Amygdala (tissue), 56 donors: Measurements from ENCODE around the gene ZFAND3.
A peak's percentile ranks its signal among the peaks of the same experiment; 100 is the strongest.
"Not testable (repeated sequence)": the region's sequence is repeated elsewhere in the genome, so short reads cannot be mapped to it uniquely, and the experiment has no call there.

Source experiments
- DNase-seq, 56 donors: peaks; one replicate each; lab custom pipeline; 2025; lab: John Stamatoyannopoulos, UW

The ZFAND3 gene

DNA sequence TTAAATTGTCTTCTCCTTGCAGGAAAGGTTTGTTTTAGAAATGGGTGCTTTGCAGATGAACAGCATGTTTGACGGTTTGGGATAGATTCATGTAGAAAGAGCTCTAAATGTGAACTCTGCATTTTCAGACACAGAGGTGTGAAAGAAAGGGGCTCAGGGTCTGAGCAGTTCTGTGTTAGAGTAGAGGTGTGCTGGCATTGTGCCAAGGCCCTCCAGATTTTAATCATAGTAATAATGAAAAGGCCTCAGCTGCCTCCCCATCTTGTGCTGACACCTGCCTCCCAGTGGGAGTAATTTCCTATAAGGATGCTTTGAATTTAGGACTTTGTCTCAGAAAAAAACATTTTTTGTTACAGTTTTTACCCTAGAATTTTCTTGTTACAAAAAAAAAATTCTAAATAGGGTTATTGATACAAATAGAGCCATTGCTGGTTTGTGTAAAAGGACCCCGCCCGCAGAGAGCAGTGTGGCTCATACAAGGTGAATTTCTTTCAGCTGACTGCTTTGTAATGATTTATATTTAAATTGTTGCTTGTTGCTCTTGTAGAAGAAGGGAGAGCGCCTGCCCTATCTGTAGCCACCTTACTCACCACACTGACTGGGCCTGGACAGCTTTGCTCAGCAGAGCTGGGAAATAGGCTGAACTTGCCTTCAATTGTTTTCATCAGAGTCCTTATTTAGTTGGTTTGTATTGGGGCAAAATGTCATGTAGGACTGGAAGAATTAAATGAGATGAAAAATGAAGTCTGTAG, 294.5 kb downstream of the ZFAND3 start:
- DNase-seq = no peak

DNA sequence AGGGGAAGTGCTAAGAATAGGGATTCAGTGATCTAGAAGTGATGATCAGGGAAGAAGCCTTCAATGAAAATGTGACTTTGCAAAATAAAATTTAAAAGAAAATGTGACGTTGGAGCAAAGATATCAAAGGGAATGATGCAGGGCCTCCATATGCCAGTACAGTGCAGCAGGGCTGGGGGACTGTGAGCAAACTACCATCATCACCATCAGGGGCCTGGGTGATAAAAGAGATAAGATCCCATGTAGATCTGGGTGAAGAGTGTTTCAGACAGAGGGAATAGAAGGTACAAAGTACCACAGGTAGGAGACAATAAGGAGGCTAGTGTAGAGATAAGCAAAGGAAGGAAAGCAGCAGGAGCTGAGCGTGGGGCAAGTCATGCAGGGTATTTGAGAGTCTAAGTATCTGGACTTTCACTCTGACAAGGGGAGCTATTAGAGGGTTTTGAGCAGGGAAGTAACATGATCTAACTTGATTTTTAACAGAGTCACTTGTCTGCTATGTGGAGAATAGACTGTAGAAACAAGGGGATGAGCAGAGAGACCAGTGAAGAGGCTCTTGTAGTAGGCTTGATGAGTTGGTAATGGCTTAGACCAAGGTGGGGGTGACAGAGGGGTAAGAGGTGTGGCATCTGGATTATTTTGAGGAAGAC, 295.6 kb downstream of the ZFAND3 start:
- no peak for DNase-seq

DNA sequence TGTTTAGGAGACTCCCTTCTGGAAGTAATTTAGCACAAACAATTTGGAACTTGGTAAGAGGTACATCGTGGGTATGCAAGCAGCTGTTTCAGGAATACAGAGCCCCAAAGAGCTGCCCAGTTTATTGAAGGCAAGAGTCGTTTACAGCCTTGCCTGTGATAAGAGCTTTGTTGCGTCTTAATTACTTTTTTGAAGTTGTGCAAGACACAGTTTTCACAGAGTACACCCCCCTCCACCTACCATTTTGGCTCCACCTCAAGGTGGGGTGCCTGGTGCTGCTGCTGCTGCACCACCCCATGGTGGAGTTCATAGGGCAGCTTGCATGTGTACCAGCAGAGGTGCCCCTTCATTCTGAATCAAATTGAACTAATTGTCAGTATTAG, 296.1 kb downstream of the ZFAND3 start:
- DNase-seq = no peak

DNA sequence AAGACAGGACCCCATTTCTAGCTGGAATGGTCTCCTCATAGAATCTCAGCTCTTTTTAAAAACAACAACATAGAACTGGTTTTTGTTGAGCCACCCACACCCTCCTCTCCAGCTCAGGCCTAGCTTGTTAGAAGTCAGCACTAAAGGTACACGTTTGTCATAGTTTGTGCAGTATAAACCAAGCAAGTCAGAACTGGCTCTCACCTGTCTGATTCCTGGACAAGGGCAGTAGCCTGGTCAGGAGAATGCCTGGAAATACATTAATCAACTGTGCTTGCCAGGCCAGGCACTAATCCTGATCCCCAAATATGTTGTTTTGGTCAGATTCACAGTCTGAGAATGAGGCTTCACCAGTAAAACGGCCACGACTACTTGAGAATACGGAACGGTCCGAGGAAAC, 296.7 kb downstream of the ZFAND3 start:
- no peak for DNase-seq

DNA sequence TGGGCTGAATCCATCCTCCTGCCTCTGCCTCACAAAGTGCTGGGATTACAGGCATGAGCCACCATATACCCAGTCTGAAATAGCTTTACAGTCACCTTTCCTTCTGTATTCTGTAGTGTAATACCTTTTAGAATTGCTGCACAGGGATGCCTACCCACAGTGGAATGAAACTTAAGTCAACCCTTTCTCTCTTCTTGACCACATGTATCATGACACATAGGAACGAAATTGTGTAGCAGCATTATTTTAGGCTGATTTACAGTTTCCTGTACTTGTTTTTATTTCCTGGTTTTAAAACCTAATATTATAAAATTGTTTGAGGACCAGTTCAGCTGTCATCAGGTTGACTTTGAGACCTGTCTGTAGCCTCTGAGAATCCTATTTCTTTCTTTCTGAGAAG, 297.8 kb downstream of the ZFAND3 start:
- DNase-seq = no peak

DNA sequence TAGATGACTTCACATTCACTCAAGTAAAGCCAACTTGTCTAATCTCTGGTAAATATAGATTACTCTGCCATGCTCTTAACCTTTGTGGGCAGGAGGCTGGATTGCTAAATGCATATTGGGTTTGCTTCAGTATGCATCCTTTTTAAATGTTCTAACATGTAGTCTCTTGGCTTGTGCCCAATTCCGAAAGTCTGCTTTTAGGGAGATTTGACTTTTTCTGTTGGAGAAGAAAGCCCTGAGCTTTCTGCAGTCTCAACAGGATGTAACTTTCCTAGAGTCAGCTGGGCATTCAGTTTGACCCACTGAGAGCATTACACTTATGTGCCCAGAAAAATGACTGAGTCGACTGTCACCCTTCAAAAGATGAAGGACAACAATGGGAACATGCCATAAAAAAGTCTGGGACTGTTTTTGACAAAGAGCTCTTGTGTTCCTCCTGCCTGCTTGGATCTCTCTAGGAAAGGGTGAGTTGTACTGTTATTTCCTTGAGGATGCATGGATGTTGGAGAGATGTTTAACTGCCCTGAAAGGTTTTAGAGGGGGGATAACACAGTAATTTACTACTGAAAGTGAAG, 299.4 kb downstream of the ZFAND3 start:
- DNase-seq = no peak

DNA sequence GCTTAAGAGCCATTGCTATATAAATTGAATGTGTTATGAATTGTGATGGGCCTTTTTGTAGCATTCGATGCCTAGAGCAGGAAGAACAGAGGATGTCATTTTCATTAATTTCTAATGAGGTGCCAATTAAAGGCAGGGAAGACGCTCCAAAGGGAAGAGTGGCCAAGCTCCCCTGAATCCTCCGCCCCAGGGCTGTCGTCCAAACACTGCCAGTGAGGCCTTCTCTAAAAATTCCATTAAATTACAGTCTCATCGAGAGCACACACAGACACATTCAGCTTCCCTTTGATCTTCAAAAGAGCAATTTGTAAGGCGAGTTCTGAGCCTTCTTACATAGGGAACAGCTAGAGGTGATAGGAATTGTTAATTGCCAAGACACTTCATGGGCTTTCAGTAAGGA, 300.0 kb downstream of the ZFAND3 start:
- DNase-seq = no peak

DNA sequence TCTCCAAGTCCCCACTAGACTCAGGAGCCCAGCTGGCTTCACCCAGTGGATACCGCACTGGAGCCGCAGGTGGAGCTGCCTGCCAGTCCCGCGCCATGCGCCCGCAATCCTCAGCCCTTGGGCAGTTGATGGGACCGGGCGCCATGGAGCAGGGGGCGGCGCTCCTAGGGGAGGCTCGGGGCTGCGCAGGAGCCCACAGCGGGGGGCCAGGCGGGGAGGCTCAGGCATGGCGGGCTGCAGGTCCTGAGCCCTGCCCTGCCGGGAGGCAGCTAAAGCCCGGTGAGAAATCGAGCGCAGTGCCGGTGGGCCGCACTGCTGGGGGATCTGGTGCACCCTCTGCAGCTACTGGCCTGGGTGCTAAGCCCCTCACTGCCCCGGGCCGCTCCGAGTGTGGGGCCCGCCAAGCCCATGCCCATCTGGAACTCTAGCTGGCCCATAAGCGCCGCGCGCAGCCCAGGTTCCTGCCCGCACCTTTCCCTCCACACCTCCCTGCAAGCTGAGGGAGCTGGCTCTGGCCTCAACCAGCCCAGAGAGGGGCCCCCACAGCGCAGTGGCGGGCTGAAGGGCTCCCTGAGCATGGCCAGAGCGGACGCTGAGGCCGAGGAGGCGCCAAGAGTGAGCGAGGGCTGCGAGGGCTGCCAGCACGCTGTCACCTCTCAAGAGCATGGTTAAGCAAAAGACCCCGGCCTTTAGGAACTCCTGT, 304.8 kb downstream of the ZFAND3 start:
- not testable (repeated sequence) for DNase-seq

DNA sequence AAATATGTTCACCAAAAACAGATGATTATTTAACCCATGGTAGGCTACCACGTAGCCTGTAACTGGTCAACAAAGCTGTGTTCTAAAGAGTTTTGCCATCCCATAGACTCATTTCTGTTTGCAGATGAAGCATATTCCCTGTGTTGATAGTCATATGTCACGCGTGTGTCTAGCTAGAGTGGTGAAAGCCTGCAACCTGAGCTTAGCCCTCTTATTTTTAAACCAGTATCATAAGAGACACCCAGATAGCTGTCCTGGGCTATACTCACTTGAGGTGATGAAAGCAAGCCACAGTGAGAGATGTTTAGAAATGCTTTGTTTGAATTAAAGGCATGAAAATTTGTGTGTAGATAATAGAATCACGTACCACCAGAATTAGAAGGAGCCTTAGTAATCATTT, 307.8 kb downstream of the ZFAND3 start:
- DNase-seq = no peak

DNA sequence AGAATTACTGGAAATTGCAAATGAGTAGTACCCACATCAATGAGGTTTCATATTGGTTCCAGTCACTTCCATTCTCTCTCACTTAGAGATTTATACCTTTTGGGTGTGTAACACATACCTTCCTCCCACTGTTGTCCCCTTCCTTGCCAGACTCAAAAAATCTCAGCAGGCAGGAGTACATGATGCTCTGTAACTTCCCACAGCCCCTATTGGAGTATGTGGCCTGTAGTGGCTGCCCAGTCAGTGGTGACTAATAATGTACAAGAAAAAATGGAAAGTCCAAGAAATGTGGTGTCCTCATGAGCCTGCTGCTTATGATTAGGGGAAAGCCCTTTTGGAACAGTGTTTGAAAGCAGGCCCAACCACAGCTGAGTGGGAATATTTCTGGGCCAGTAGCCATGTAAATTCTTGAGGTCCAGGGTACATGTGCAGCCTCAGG, 312.0 kb downstream of the ZFAND3 start:
- no peak for DNase-seq

DNA sequence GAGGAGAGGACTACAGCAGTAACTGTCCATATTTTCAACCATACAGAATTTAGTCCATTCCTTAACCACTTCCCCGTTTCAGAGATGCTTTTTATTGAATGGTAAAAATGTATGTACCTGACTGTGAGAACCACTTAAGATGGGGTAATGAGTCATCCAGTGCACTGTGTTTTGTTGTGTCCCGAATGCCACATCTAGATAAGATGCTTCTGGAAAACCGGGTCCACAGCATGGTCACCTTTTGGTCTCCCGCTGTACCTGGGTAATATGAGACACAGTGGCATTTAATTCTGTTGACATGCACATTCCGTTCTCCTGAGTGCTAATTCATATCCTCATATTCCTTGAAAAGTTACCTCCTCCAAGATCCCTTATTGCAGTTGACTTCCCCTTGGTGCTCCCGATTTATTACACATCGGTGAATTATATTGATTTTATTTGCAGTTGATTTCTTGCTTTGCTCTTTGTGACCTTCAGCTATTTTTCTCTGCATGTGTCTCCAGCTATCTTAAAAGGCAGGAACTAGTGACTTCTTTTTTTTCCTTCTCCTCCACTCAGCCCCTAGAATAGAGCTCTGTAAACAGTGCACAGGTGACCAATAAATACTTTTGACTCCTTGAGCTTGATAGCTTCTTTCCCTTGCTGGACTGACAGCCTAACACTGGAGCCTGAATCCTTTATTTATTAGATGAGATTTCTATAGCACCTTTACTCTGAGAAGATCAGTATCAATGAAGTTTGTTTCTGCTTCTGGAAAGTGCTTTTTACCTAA, 314.6 kb downstream of the ZFAND3 start:
- DNase-seq = no peak

DNA sequence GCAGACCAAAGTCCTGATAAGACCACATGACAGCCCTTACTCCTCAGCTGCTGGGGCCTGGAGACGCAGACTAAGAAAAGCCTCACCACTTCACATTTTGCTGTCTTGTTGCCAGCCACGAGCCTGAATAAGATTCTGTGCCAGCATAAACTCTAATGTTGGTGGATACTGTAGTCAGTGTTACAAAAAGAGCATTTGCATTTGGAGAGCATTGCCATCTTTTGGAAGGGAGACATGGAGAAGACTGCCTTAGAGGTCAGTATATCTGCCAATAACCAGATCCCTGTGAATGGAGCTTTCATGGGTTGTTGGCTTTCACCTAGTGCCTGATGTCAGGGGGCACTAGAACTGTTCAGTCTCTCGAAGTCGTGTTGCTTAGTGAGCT, 315.2 kb downstream of the ZFAND3 start:
- DNase-seq = peak in 1 of 56 donors; percentile 15

DNA sequence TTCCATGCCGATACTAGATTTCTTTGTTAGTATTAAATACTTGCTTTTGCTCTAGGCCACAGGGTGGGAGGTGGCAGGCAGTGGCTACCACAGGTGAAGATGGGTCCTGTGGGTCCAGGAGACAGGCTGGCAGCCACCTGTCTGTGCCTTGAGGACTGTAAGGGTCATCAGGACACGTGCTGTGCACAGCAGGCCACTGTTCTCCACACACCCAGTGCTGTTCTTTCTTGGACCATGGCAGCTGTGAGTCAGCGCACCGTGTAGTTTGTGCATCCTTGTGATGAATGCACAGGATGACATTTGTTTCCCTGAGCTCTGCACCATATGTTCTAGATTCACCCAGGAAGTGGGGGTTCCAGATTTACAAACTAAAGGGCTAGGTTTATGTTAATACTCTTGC, 317.0 kb downstream of the ZFAND3 start:
- DNase-seq = no peak

DNA sequence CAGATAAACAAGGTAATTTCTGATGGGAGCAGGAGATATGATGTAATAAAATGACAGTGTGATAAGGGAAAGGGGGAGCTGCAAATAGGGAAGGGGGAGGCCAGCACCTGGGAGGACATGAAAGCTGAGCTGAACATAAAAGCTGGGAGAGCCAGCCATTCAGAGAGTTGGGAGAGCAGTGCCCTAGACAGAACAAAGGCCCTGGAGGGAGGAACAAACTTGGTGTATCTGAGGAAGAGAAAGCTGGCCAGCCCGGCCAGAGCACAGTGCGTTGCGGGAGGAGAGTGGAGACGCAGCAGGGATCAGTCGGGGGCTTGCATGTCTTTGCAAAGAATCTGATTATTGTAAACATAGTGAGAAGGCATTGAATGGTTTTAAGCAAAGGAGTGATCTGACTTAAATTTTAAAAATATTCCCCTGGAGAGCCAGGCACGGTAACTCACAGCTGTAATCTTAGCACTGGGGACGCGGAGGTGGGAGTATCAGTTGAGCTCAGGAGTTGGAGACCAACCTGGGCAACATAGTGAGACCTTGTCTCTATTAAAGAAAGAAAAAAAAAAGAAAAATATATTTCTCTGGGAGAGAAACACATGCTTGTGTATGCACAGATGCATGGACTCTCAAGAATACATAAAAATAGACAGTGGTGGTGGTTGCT, 318.2 kb downstream of the ZFAND3 start:
- DNase-seq = no peak

DNA sequence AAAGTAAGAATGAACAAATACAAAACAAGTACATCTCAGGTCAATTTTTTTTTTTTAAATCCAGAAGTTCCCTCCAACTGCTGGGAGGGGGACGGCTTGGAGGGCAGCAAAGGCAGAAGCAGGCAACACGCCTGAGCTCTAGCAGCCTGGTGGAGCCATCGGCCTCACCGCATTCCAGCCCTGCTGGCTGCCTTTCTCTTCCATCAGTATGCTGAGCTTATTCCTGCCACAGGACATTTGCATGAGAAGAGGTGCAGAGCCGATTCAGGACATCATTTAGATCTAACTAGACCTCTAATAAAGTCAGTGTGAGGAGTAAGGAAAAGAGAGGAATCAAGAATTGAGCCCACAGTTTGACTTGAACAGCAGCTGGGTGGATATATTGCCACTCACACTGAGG, 318.8 kb downstream of the ZFAND3 start:
- peak in 1 of 56 donors; percentile 21 for DNase-seq

DNA sequence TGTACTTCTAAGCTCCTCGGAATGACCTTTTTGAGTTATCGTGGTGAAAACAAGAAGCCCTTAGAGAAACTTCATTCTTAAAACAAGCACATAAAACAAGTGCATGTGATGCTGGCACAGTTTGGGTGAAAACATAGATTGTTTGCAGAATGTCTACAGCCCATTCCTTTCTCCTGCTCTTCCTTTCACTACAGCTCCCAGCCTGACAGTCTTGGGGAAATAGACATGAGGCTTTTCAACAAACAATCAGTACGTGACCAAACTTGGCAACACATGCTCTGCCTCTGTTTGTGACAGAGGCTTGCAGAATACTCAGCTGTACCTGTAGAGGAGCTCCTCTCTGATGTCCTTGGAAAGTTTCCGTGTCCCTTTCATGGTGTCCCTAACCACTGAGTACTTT, 321.6 kb downstream of the ZFAND3 start:
- DNase-seq = no peak

DNA sequence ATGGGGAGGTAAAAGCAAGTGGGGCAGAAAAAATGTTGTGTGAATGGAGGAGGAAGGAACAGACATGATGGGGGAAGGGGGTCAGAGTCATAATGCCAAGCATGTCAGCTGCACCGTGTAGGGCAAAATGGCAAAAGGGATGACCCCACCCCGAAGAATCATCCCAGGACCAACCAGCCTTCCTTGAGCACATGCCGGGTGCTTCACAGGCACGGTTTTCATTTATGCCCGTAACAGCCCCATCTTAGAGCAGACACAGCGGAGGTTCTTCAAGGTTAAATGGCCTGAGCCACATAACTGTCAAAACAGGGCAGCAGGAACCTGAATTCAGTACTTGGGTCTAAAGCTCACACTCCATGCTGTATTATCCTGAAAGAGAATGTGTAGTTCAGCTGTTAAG, 322.2 kb downstream of the ZFAND3 start:
- no peak for DNase-seq

DNA sequence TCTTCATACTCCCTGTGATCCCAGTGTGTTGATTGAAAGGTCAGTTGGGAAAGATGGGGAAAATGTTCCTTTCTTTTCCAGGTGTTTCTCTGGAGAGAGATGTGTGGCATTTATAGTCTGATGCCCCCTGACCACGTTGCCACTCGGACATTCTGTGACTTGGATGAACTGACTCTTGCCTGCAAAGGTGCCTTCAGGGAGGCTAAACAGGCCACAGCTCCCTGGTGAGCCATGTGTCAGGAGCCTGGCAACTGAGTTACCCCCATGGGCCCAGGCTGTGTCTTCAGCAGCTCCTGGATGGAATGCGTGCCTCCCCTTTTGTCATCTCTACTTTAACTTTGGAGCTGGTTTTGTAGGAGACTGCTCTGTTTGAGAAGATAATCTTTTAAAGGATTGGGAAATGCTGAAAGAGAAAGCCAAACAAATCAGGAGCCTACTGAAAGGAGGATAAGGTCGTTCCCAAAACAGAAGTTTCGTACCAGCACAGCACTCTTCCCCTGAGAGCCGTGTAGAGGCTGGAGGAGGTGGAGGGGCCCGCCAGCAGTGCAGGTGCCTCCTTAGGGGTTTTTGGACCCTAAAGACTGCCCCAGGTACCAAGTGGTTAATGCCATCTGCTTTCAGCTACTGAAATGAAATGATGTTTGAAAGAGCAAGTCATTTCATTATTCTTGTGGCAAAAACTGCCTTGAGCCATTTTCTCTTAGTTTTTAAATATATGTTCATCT, 322.8 kb downstream of the ZFAND3 start:
- DNase-seq = no peak
